IMR-90 (cell line): Measurements from ENCODE around the gene C11orf68.

Experiments
- BHLHE40 ChIP-seq: fragments of 150-350 bp; IDR thresholded peaks from 2 replicates; pipeline ENCODE4 v1.6.1; 2016; ENCODE audit warnings: mild to moderate bottlenecking, low read depth, low read length
- CEBPB ChIP-seq: IDR thresholded peaks from 2 replicates; pipeline ENCODE4 v1.6.1; 2012; ENCODE audit warnings: low read depth, low read length, improper control_type of control experiment
- CHD1 ChIP-seq: IDR thresholded peaks from 2 replicates; pipeline ENCODE4 v1.6.1; 2012; ENCODE audit warnings: low read depth, low read length, improper control_type of control experiment
- CTCF ChIP-seq: conservative IDR thresholded peaks from 2 replicates; pipeline ENCODE4 v1.5.1; 2012; ENCODE audit warnings: mild to moderate bottlenecking, low read depth, low read length, improper control_type of control experiment
- FOS ChIP-seq: fragments of 150-350 bp; IDR thresholded peaks from 2 replicates; pipeline ENCODE4 v1.6.1; 2016; ENCODE audit warnings: low read depth, low read length
- MAFK ChIP-seq: IDR thresholded peaks from 2 replicates; pipeline ENCODE4 v1.6.1; 2012; ENCODE audit warnings: low read depth, low read length, improper control_type of control experiment
- MAZ ChIP-seq: IDR thresholded peaks from 2 replicates; pipeline ENCODE4 v1.6.1; 2012; ENCODE audit warnings: low read depth, mild to moderate bottlenecking, low read length, improper control_type of control experiment, moderate library complexity, borderline replicate concordance
- MXI1 ChIP-seq: IDR thresholded peaks from 2 replicates; pipeline ENCODE4 v1.6.1; 2012; ENCODE audit warnings: low read depth, mild to moderate bottlenecking, low read length, moderate library complexity, borderline replicate concordance
- POLR2A ChIP-seq: IDR thresholded peaks from 2 replicates; pipeline ENCODE4 v1.6.1; 2012; ENCODE audit warnings: mild to moderate bottlenecking, low read depth, low read length
- RAD21 ChIP-seq: IDR thresholded peaks from 2 replicates; pipeline ENCODE4 v1.6.1; 2012; ENCODE audit warnings: low read length, improper control_type of control experiment
- RCOR1 ChIP-seq: IDR thresholded peaks from 2 replicates; pipeline ENCODE4 v1.6.1; 2012; ENCODE audit warnings: mild to moderate bottlenecking, low read length, improper control_type of control experiment; ENCODE audit not compliant: insufficient replicate concordance
- RFX5 ChIP-seq: IDR thresholded peaks from 2 replicates; pipeline ENCODE4 v1.8.0; 2012; ENCODE audit warnings: low read depth, mild to moderate bottlenecking, low read length, moderate library complexity
- SMC3 ChIP-seq: fragments of 150-350 bp; IDR thresholded peaks from 2 replicates; pipeline ENCODE4 v1.6.1; 2016; ENCODE audit warnings: low read depth, mild to moderate bottlenecking, antibody characterized with exemption, low read length, moderate library complexity
- USF2 ChIP-seq: fragments of 150-350 bp; IDR thresholded peaks from 2 replicates; pipeline ENCODE4 v1.6.1; 2017; ENCODE audit warnings: mild to moderate bottlenecking, antibody characterized with exemption, low read length, low read depth

- TF ChIP-seq POLR2A (no peak), CTCF (no peak), RFX5 (no peak), FOS (no peak), USF2 (no peak), CHD1 (no peak), CEBPB (no peak), RCOR1 (no peak), RAD21 (no peak), SMC3 (no peak), MAZ (no peak), BHLHE40 (no peak), MXI1 (no peak), MAFK (no peak)
These were observed 50.7 kb downstream of the C11orf68 start for GRCh38 chr11:65868076-65868667.
